Measurements from ENCODE around the gene SHQ1. TPM values are rescaled to one million over a fixed set of nuclear protein-coding genes. Genes with fewer than 3 reads are reported as not detected.

Gene SHQ1
- total RNA-seq, 1 experiment from 2014 or later: 27.6 TPM

DNA sequence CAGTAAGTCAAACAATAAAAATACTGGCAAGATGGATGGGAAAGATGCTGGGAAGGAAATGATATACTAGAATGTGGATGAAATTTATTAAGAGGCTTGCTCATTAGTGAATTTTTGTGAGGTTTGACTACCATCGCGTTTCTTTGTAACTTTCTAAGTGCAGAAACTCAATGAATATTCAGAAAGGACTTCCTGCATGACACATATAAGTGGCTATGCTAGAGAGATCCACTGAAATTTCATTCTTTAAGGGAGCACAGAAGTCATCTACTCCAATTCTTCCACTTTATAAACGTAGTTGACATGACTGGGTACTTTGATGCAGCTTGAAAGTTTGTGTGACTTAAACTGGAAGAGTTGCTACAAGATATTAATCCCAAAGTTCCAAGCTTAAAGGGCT, 88.0 kb downstream of the SHQ1 start:
- Histone ChIP-seq H4K20me1 (ENCODE audit: insufficient read depth) (no peaks in the 10 kb centered on the region; the same call in 1 of the 2 replicates), H3K4me3 (replicated peaks in 1 of 2; ENCODE audit: low read depth in 1 of 2, low read length in 2 of 2) (no peak overlapping the region), H3K4me1 (ENCODE audit: control insufficient read depth in 1 of 2, insufficient read depth in 2 of 2, low read length in 2 of 2) (no peaks in the 10 kb centered on the region), H3K9me2 (ENCODE audit: insufficient read depth) (no peaks in the 10 kb centered on the region), H3K9ac (ENCODE audit: low read length) (no peak overlapping the region), H3K9me3 (ENCODE audit: control insufficient read depth in 1 of 2, insufficient read depth in 1 of 2, low read depth in 1 of 2, low read length in 2 of 2) (no peaks in the 10 kb centered on the region), H3K27me3 (ENCODE audit: insufficient read depth, low read length) (no peaks in the 10 kb centered on the region), H2AFZ (ENCODE audit: low read depth, low read length, poor library complexity, severe bottlenecking) (no peak overlapping the region), H3K27ac (ENCODE audit: low read depth, low read length) (no peak overlapping the region), H3K36me3 (ENCODE audit: control insufficient read depth in 1 of 2, insufficient read depth in 2 of 2, low read length in 2 of 2) (peaks cover 0 to 5% of the 10 kb centered on the region in 2 experiments; a peak in 1 of 4 replicates), H3K4me2 (ENCODE audit: low read length) (no peak overlapping the region), H3K79me2 (ENCODE audit: insufficient read depth, low read length) (no peaks in the 10 kb centered on the region)
- DNase-seq (ENCODE audit: low read depth, low spot score) (no peak), ATAC-seq (no peak)
- TF ChIP-seq, protein P1, sequence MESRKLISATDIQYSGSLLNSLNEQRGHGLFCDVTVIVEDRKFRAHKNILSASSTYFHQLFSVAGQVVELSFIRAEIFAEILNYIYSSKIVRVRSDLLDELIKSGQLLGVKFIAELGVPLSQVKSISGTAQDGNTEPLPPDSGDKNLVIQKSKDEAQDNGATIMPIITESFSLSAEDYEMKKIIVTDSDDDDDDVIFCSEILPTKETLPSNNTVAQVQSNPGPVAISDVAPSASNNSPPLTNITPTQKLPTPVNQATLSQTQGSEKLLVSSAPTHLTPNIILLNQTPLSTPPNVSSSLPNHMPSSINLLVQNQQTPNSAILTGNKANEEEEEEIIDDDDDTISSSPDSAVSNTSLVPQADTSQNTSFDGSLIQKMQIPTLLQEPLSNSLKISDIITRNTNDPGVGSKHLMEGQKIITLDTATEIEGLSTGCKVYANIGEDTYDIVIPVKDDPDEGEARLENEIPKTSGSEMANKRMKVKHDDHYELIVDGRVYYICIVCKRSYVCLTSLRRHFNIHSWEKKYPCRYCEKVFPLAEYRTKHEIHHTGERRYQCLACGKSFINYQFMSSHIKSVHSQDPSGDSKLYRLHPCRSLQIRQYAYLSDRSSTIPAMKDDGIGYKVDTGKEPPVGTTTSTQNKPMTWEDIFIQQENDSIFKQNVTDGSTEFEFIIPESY (IDR thresholded peaks at IDR 0.05; ENCODE audit: extremely low read depth, insufficient replicate concordance, low read length): no peak
- TF ChIP-seq, protein P2, sequence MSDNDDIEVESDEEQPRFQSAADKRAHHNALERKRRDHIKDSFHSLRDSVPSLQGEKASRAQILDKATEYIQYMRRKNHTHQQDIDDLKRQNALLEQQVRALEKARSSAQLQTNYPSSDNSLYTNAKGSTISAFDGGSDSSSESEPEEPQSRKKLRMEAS (IDR thresholded peaks at IDR 0.05): no peak
- TF ChIP-seq ZFX (IDR thresholded peaks at IDR 0.05) (no peak), POLR2A (IDR thresholded peaks at IDR 0.05; ENCODE audit: borderline replicate concordance, extremely low read depth, insufficient read depth, insufficient read length) (no peak), SIN3A (IDR thresholded peaks at IDR 0.05; ENCODE audit: low read depth) (no peak), TCF7L2 (IDR thresholded peaks at IDR 0.05; ENCODE audit: borderline replicate concordance, extremely low read depth, insufficient read depth, insufficient read length) (no peak), SP1 (IDR thresholded peaks at IDR 0.05; ENCODE audit: low read depth) (no peak), POLR2AphosphoS5 (IDR thresholded peaks at IDR 0.05; ENCODE audit: low read depth, low read length) (no peak), JUND (IDR thresholded peaks at IDR 0.05) (no peak), CEBPB (IDR thresholded peaks at IDR 0.05; ENCODE audit: low read depth) (no peak), ZNF274 (IDR thresholded peaks at IDR 0.05; ENCODE audit: low read depth, low read length) (no peak), EZH2 (IDR thresholded peaks at IDR 0.05) (no peak), RAD21 (IDR thresholded peaks at IDR 0.05; ENCODE audit: low read depth) (no peak), SRF (IDR thresholded peaks at IDR 0.05; ENCODE audit: low read depth) (no peak), FOSL1 (IDR thresholded peaks at IDR 0.05; ENCODE audit: low read depth) (no peak)
- TF ChIP-seq, protein P3, sequence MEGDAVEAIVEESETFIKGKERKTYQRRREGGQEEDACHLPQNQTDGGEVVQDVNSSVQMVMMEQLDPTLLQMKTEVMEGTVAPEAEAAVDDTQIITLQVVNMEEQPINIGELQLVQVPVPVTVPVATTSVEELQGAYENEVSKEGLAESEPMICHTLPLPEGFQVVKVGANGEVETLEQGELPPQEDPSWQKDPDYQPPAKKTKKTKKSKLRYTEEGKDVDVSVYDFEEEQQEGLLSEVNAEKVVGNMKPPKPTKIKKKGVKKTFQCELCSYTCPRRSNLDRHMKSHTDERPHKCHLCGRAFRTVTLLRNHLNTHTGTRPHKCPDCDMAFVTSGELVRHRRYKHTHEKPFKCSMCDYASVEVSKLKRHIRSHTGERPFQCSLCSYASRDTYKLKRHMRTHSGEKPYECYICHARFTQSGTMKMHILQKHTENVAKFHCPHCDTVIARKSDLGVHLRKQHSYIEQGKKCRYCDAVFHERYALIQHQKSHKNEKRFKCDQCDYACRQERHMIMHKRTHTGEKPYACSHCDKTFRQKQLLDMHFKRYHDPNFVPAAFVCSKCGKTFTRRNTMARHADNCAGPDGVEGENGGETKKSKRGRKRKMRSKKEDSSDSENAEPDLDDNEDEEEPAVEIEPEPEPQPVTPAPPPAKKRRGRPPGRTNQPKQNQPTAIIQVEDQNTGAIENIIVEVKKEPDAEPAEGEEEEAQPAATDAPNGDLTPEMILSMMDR (IDR thresholded peaks at IDR 0.05 in 2 of 3, conservative IDR thresholded peaks at IDR 0.05 in 1 of 3; ENCODE audit: borderline replicate concordance in 1 of 3, insufficient read depth in 1 of 3, low read depth in 2 of 3, low read length in 2 of 3): no peak
- intact Hi-C loops (cut with micrococcal nuclease): no loop called here
- RAD21 ChIA-PET (ENCODE audit: low non-redundant PET in 1 of 2, low total read pairs in 2 of 2, uncharacterized antibody in 2 of 2, unreplicated experiment in 2 of 2): no interaction called here
- POLR2A ChIA-PET: no interaction called here
- CTCF ChIA-PET: no interaction called here
- no TSS peak for BruUV-seq (replicated peaks)

Measured in HCT116 (cell line).